Bone marrow (tissue), 2 donors: ENCODE measurements around the gene PTPRN2.
"Not testable (repeated sequence)": the region's sequence is repeated elsewhere in the genome, so short reads cannot be mapped to it uniquely, and the experiment has no call there.

Experiments used
- DNase-seq, 2 donors: peaks; one replicate each; lab custom pipeline; 2025; lab: John Stamatoyannopoulos, UW

PTPRN2 gene

DNA sequence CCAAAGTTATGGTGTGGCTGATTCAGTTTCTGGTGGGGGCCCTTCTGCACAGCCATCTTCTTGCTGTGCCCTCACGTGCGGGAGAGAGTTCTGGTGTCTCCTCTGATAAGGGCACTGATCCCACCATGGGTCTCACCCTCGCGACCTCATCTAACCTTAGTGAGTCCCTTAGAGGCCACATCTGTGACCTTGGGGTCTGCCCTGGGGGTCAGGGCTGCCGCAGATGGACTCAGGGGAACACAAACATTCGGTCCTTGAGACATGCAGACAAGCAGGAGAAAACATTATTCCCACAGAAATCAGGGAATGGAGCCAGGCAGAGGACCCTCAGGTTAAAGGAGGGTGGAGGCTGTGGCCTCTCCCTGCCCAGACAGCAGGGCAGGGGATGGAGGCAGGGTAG, 1072.9 kb downstream of the PTPRN2 start:
- DNase-seq: no peak

DNA sequence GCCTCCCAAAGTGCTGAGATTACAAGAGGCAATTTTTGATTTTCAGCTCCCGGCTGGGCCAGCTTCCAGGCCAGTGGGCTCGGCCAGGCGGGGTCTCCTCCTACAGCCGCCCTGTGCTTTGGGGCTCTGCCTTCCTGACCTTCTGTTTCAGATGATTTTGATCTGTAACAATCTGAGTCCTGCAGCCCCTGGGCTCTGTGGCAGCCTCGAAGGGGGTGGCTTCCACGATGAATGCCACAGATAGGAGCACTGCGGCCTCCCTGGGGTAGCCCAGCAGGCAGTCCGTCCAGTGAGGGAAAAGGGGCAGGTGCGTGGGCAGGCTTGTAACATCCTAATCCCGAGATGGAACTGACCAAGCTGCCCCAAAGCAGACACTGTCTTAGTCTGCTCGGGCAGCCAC, 1073.3 kb downstream of the PTPRN2 start:
- DNase-seq: no peak

DNA sequence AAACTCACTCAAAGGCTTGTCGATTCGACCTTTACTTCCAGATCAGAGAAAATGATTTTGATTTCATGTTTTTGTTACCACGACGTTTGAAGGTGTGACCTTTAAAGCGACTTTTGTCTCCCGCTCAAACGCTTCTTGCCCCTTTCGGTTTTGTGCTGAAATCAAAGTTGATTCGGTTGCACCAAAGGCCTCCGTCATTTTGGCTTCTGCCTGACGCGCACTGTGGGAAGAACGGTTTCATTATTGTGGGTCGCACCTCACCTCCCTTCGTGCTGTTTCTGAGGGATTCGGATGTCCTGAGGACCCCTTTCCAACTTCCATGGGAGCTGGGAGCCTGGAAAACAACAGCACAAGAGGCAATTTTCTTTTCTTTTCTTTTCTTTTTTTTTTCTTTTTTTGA, 1073.9 kb downstream of the PTPRN2 start:
- DNase-seq: no peak

DNA sequence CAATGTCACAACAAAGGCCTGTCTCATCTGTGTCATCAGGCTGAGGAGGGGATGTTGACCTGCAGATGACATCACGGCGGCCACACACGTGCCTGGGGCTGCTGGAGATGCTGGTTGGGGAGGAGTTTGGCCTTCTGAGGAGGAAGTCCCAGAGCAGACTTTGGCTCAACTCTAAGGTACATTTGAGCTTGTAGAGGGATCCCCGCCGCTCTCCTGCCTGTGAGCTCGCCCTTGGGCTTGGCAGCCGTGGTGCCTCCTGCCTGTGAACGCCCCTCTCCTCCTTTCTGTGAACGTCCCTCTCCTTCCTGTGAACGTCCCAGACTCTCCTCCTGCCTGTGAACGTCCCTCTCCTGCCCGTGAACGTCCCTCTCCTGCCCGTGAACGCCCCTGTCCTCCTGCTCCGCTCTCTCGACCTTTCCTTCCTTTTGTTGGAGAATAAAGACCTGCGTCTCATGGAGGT, 1074.4 kb downstream of the PTPRN2 start:
- DNase-seq: no peak

DNA sequence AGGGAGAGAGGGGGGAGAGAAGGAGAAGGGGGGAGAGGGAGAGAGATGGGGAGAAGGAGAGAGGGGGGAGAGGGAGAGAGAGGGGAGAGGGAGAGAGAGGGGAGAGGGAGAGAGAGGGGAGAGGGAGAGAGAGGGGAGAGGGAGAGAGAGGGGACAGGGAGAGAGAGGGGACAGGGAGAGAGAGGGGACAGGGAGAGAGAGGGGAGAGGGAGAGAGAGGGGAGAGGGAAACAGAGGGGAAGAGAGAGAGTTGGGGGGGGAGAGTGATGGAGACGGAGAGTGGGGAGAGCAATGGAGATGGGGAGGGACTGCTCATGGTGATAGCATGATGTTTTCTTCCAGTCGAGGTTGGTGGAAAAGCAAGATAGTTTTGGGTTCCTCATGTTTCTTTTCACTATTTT, 1078.4 kb downstream of the PTPRN2 start:
- no peak for DNase-seq

DNA sequence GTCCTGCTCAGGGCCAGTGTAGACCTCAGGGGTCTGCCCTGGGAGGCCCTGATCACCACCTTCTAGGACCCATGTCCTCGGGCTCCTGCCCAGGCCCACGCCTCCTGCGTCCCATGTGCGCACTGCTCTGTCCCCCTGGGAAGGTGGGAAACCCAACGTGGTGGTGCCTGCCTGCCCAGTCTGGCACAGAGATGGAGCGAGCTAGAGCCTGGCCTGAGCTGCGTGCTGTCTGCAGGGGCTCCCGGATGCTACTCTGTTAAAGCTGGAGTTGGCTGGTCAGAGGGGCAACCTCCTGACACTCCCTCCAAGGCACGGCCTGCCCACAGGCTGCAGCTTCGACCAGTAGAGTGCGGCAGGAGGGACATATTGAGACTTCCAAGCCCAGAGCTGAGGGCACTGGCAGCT, 1079.1 kb downstream of the PTPRN2 start:
- DNase-seq: no peak

DNA sequence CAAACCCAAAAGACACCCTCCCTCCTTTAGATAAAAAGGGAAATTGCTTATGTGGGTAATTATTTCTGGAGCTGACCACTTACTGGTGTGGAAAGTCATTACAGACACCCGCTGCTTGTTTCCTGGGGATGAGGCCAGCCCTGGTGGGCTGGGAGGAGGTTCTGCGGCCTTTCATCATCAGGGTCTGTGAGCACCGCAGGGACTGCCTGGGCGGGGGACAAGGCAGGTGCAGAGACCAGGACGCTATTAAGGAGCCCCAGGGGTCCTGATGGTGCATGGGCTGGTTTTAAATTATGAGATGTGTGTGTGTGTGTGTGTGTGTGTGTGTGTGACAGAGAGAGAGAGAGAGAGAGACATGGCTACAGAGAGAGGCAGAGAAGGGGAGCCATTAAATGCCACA, 1079.6 kb downstream of the PTPRN2 start:
- no peak for DNase-seq

DNA sequence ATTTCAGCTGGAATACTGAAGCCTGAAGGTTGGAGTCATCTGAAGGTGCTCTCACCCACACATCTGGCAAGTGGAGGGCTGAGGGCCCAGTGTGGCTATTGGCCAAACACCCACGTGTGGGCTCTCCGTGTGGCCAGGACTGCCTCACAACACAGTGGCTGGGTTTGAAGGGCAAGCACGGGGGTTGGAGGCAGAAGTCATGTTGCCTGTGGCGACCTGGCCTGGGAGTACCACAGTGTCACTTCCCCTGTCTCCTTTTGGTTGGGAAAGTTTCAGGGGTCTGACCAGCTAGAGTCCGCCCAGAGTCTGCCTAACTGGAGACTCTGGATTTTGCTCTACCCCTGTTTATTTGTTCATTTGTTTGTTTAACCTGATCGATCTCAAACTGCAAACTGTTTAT, 1081.4 kb downstream of the PTPRN2 start:
- DNase-seq: no peak

DNA sequence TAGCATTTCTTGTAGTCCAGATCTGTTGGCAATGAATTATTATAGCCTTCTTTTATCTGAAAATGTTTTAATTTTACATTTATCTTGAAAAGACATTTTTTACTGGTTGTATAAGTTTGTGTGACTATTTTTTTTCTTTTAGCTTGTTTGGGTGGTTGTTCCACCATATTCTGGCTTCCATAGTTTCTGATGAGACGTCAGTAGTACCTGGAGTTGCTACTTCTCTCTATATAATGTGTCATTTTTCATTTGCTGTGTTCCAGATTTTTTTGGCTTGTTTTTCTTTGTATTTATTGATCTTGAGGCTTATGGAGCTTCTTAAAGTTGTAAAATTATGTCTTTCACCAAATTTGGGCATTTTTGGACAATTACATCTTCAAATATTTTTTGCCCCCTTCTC, 1082.0 kb downstream of the PTPRN2 start:
- no peak for DNase-seq

DNA sequence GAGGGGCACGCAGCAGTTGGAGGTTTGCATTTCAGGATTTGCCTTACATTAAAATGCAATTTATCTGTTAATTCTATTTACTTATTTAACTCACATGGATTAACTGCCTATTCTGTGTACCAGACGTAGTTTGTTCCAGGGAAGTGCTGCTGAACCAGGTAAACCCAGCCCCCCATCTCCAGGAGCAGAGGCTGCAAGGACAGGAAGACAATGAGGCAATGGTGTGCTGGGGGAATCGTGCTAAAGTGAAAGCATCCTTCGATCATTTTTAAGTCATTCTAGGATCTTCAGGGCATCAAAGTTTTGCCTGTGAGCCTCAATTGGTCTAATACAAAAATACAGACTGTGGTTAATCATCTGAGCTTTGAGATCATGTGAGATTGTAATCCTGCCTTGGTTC, 1084.4 kb downstream of the PTPRN2 start:
- no peak for DNase-seq

DNA sequence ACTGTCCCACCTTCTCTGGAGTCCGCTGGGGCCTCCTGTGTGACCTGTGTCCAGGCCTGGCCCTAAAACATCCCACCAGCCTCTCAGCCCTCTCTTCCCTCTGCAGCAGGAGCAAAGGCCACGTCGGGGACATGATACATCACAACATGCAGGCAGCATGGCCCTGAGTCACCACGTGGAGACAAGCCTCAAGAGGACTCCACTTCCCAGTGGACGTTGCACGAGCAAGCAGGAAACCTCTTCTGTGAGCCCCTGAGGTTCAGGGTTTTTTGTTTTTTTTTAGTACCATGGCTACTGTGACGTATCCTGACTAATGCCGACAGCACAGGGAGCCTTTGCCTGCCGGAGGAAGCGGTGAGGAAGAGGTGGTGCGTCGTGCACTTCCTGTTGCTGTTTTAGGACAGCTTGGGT, 1084.9 kb downstream of the PTPRN2 start:
- DNase-seq: peak in 1 of 2 donors; percentile 9

DNA sequence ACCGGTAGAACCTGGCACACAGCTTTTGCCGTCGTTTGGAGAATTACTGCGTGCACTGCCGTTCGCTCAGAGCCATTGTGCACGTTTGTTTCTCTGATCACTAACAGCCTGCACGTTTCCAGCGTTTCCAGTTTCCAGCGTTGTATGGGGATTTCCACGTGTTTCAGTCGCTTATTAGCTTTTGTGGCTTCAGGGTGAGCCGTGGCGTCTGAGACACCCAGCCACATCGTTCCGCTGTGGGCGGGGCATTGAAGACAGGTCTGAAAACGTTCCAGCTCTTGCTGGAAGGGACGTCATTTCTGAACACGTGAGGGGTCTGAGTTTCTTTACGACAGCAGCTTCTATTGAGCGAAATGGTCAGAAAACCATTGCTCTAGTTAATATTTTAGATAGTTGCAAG, 1086.0 kb downstream of the PTPRN2 start:
- DNase-seq: no peak

DNA sequence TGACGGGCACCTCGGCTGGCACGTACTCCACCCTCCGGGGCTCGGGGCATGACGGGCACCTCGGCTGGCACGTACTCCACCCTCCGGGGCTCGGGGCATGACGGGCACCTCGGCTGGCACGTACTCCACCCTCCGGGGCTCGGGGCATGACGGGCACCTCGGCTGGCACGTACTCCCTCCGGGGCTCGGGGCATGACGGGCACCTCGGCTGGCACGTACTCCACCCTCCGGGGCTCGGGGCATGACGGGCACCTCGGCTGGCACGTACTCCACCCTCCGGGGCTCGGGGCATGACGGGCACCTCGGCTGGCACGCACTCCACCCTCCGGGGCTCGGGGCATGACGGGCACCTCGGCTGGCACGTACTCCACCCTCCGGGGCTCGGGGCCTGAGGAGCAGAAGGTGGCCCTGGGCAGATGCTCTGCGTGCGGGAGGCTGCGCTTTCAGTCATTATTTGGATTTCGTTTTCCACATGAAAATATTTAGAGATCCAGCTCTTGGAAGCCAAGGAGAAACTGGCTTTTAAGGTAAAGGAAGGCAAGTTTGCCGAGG, 1086.6 kb downstream of the PTPRN2 start:
- DNase-seq: not testable (repeated sequence)

DNA sequence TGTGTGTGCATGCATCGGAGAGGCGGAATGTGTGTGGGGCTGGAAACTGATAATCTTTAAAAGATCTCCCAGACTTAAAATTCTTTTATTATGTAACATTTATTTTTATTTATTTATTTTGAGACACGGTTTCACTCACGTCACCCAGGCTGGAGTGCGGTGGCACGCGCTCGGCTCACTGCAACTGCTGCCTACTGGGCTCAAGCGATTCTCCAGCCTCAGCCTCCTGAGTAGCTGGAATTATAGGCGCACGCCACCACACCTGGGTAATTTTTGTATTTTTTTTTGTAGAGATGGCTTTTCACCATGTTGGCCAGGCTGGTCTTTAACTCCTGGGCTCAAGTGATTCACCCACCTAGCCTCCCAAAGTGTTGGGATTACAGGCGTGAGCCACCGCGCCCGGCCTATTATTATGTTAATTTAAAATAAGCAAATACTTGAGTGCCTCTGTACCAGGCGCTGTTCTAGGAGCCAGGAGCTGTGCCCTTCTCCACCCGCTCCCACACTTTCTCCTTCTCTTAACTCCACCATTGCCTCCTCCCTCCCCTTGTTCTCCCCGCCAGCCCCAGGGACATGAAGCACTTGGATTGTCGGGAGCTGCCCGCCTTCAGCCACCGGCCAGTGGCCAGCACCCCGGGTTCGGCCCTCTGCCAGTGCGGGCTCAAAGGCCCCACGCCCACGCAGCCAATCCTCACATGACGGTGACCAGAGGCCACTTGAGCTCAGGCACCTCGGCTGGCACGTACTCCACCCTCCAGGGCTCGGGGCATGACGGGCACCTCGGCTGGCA, 1087.3 kb downstream of the PTPRN2 start:
- DNase-seq: no peak

DNA sequence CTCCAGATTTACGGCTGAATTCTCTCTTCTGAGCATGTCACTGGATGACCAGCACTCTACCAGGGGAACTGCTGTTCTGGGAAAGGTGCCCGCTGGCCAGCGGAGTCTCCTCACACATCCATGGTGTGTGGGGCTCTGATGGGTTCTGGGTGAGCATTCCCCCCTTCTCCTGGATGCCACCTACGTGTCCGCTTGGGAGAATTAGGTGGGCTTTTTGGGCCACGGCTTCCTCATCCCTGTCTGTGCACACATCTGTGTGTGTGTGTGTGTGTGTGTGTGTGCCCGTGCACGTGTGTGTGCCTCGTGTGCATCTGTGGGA, 1087.8 kb downstream of the PTPRN2 start:
- no peak for DNase-seq

DNA sequence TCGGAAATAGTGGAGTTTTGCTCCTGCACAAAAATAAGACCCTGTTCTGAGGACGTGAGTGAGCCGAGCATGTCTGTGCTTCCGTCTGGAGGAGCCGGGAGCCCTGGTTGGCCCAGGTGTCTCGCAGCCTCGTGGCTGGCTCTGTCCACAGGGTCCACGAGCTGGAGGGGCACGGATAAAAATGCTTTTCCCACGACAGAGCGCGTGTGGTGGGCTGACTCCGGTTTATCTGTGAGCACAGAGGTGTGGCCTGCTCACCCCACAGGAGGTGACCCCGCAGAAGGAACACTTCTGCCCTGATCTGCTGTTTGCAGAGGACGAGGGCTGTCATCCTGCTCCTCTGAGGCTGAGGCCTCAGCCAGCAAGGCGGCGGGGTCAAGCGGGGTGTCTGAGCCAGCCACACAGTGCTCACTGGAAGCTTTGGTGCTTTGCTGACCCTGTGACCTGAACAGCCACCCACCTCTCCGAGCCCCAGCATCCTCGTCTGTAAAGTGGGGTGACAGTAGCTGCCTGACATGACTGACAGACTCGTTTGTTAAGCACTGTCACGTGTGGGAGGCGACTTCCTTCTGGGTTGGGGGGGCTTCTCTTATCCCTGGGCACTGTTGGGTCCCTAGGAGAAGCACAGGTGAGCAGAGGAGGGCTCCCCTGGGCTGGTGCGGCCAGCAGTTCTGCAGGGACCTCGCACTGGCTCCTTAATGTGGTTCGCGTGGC, 1088.3 kb downstream of the PTPRN2 start:
- DNase-seq: no peak

DNA sequence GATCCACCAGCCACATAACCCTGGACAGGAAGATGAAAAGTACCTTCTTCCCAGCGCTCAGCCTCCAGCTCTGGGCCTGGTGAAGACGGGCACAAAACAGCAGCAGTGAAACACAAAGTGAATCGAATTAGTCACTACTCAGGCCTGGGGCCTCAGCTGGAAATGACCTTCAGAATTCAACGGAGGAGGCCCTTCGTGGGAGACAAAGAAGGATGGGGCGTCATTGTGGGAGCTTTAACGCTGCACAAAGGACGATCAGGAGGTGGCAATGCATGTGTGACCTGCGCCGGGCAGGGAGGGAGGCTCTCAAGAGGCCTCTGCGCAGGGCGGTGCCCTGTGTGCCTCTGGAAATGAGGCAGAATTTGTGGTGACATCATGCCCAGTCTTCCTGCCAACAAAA, 1089.0 kb downstream of the PTPRN2 start:
- no peak for DNase-seq

DNA sequence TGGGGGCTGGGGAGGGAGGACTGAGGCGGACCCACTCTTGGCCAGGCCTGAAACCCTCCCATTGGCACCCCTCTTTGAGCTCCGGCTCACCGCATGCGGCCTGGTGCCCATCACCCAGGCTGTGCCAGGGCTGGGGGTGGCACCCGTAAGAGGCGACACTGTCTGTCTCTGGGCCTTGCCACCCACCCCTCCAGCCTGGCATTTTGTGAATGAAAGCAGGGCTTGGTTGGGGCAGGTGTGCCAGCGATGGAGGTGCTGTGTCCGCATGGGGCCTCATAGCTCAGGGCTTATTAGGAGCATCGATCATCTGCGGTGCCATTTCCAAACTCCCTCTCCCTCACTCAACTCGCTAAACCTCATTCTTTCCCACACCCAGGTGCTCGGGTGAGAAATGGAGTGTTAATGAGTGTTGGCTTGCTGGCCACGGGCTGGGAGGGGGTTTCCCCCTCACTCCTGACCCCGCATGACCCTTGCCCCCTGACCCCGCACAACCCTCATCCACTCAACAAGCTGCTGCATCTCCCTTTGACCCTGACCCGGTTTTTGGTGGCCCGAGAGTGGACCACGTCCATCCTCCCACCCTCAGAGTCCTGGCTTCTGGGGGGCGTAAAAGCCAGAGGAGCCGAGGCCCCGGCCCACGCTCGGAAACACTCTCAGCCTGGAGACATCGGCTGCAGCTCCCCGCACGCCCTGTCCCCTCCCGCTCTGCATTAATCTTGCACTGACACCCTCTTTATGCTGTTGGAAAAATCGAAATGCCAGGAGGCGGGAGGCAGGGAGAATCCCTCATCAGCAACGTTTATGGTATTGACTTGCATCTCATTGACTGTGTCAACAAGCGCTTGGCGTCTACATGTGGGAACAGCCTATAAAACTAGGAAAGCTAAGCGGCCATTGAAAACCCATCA, 1089.6 kb downstream of the PTPRN2 start:
- no peak for DNase-seq

DNA sequence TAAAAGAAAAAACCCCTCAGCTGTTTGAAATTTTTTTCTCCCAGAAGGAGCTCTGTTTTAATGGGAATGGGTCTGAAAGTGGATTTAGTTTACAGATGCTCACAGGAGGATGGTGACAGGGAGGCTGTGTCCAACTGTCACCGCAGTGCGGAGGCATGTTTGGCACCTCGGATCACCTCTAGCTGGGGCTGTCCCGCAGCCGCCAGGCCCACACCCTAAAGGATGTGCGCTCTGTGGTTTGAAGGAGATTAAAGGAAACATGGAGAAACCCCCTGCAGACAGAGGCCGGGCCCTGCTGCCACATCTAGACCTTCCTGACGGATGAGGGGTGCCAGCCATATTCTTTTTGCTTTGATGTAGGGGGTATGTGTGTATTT, 1090.3 kb downstream of the PTPRN2 start:
- DNase-seq: no peak

DNA sequence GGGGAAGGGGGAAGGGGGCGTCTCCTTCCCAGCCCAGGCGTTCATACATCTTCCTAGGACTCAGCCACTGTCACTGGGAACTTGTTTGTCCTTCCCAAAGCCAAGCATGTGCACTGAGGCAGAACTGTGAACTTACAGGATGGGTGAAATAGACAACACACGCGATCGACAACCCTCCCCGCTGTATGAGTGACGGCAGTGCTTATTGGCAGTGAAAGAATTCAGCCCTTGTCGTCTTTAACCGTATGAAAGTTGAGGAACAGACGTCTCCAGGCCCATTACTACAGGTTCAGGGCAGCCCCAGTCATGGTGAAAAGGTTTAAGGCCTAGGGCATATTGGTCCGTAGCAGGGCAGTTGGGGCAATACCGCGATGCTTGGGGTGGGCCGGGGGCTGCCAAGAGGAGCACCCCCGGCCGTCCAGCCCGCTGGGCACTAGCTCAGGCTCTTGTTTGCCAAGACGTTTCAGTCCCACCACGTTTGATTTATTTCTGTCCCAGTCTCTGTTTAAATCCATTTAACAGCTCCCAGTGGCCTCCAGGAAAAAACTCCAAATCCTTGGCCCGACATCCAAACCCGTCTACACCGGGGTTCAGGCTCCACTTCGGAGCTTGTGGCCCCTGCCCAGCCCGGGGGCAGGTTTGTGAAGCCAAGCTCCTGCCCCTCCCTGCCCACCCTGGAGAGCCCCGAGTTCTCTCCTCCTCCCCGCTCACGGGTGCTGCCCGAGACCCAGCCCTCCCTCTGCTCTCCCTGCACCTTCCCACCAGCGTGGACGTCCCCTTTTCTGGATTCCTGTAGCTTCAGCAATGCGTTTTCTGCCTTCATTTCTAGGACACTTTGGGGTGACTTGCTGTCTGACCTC, 1091.0 kb downstream of the PTPRN2 start:
- DNase-seq: no peak

DNA sequence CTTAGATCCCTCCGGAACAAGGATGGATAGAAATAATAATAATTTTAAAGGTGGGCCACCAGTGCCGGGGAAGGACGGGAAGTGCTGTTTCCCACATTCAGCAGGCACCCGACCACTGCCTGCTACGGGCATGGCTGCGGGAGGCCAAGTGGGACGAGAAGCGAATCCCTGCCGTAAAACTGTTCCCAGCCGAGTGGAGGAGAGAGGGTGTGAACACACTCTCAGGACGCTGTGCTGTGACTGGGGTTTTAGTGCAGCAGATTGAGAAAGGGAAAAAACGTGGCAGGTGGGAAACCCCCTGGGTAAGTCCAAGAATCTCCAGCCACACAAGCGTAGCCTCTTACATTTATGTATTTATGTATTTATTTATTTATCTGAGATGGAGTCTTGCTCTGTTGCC, 1092.0 kb downstream of the PTPRN2 start:
- no peak for DNase-seq

DNA sequence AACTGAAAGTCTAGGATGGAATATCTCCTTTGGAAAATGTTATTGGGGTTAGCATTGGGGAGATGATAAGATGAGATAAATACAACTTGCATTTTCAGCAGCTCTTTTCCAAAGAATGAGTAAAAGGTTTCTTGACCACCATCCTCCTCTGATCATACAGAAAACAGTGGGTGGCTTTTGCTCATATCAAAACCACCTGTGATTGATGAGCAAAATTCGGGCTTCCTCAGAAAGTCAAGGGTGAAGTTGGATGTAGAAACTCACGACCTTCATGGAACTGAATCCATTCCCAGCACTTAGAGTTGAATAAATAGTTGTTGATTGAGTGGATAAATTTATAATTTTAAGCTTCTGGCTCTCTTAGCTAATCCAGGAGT, 1092.5 kb downstream of the PTPRN2 start:
- DNase-seq: no peak
